Mesendoderm (in vitro differentiated cells): ENCODE results near the gene RPUSD4.

Experiments
- DNase-seq: peaks from one replicate; pipeline ENCODE4 v3.0.0; 2013
- H2AK5ac ChIP-seq: 2 replicates; pipeline ENCODE4 v1.6.1; 2013; ENCODE audit warnings: low read length, inconsistent platforms
- H2BK120ac ChIP-seq: 2 replicates; pipeline ENCODE4 v1.6.1; 2013; ENCODE audit warnings: low read depth, mild to moderate bottlenecking, low read length, moderate library complexity, mixed read lengths
- H2BK15ac ChIP-seq: replicated peaks from 2 replicates; pipeline ENCODE4 v1.6.1; 2013; ENCODE audit warnings: low read depth, mild to moderate bottlenecking, moderate library complexity
- H2BK5ac ChIP-seq: 2 replicates; pipeline ENCODE4 v1.6.1; 2013; ENCODE audit warnings: low read length, inconsistent platforms
- H3K18ac ChIP-seq: 2 replicates; pipeline ENCODE4 v1.6.1; 2013; ENCODE audit warnings: mild to moderate bottlenecking, low read length, mixed read lengths
- H3K23ac ChIP-seq: one replicate; pipeline ENCODE4 v1.6.1; 2013; ENCODE audit warnings: low read length
- H3K27ac ChIP-seq: 2 replicates; pipeline ENCODE4 v1.5.1; 2013; ENCODE audit warnings: low read depth, mild to moderate bottlenecking, inconsistent platforms, low read length, moderate library complexity
- H3K27me3 ChIP-seq: 2 replicates; pipeline ENCODE4 v1.6.1; 2013; ENCODE audit warnings: low read length, control low read depth, mild to moderate bottlenecking, inconsistent platforms; ENCODE audit not compliant: insufficient read depth, poor library complexity
- H3K36me3 ChIP-seq: 2 replicates; pipeline ENCODE4 v1.6.1; 2013; ENCODE audit warnings: low read length, inconsistent platforms; ENCODE audit not compliant: control insufficient read depth, insufficient read depth
- H3K4ac ChIP-seq: one replicate; pipeline ENCODE4 v1.6.1; 2013; ENCODE audit warnings: low read depth, mild to moderate bottlenecking, low read length, moderate library complexity
- H3K4me1 ChIP-seq: 2 replicates; pipeline ENCODE4 v1.6.1; 2013; ENCODE audit warnings: low read depth, low read length, inconsistent platforms; ENCODE audit not compliant: control insufficient read depth
- H3K4me2 ChIP-seq: 2 replicates; pipeline ENCODE4 v1.6.1; 2013; ENCODE audit warnings: low read length
- H3K4me3 ChIP-seq: 2 replicates; pipeline ENCODE4 v1.5.1; 2013; ENCODE audit warnings: mild to moderate bottlenecking, low read length
- H3K56ac ChIP-seq: one replicate; pipeline ENCODE4 v1.6.1; 2013; ENCODE audit warnings: low read length
- H3K79me1 ChIP-seq: 2 replicates; pipeline ENCODE4 v1.6.1; 2013; ENCODE audit warnings: low read length, inconsistent platforms
- H3K79me2 ChIP-seq: 2 replicates; pipeline ENCODE4 v1.6.1; 2013; ENCODE audit warnings: mild to moderate bottlenecking, low read length; ENCODE audit not compliant: control insufficient read depth, insufficient read depth
- H3K9ac ChIP-seq: 2 replicates; pipeline ENCODE4 v1.6.1; 2013; ENCODE audit warnings: low read length, inconsistent platforms
- H4K5ac ChIP-seq: one replicate; pipeline ENCODE4 v1.6.1; 2013; ENCODE audit warnings: low read length
- H4K8ac ChIP-seq: one replicate; pipeline ENCODE4 v1.6.1; 2013; ENCODE audit warnings: low read depth, mild to moderate bottlenecking, control low read depth, low read length, moderate library complexity
- WGBS: extraction: QIAGEN DNeasy Blood & Tissue Kit; methylation state at CpG from one replicate; pipeline ENCODE4 v1.1.7; 2013; ENCODE audit warnings: low lambda C conversion rate, missing lambda C conversion rate; ENCODE audit not compliant: insufficient coverage; ENCODE audit errors: extremely low coverage; 5-methylcytosine and 5-hydroxymethylcytosine counted together

Gene RPUSD4

DNA sequence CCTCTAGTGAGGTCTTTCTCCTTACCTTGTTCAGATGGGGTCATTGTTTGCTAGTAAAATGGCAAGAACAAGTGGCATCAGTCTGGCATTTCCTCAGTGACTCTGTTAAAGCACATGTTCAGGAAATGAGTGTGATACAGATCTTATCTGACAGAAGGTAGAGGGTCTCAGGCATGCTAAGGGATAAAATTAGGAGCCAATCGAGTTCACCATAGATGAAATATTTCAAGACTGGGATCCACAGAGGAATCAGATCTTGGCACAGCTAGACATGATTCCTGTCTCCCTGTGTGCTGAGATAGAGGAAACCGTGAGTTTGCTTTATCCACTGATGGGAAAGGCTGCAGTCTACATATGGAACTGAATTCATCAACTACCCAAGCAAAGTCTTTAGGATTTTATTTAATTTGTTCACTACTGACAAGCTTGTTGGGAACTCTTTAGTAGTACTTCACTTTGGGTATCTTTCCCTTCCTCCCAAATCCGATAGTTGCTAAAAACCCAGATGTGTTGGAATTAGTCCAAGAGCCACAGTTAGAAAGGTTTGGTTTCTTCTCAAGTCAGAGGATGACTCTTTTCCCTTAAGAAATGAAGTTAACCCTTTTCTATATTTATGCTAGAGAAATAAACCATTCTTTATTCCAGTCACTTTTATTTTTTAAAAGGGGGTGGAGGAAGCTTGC is 18.5 kb upstream of the RPUSD4 start:
- Histone ChIP-seq H3K4me2 (no peak overlapping the region), H3K36me3 (no peaks in the 10 kb centered on the region), H3K27ac (no peak overlapping the region), H2BK120ac (no peak overlapping the region), H3K79me2 (peaks cover 4% of the 10 kb centered on the region), H2BK5ac (no peak overlapping the region), H3K23ac (no peak overlapping the region), H3K4ac (no peak overlapping the region), H2AK5ac (no peak overlapping the region), H3K27me3 (no peaks in the 10 kb centered on the region), H3K4me1 (no peaks in the 10 kb centered on the region), H3K79me1 (peaks cover 4% of the 10 kb centered on the region), H2BK15ac (no peak overlapping the region), H3K9ac (no peak overlapping the region), H3K18ac (no peak overlapping the region), H4K5ac (no peak overlapping the region), H3K4me3 (no peak overlapping the region), H4K8ac (no peak overlapping the region), H3K56ac (no peak overlapping the region)
- no CpG with 5 or more reads among the region's 3 CpGs for WGBS
- no peak for DNase-seq

DNA sequence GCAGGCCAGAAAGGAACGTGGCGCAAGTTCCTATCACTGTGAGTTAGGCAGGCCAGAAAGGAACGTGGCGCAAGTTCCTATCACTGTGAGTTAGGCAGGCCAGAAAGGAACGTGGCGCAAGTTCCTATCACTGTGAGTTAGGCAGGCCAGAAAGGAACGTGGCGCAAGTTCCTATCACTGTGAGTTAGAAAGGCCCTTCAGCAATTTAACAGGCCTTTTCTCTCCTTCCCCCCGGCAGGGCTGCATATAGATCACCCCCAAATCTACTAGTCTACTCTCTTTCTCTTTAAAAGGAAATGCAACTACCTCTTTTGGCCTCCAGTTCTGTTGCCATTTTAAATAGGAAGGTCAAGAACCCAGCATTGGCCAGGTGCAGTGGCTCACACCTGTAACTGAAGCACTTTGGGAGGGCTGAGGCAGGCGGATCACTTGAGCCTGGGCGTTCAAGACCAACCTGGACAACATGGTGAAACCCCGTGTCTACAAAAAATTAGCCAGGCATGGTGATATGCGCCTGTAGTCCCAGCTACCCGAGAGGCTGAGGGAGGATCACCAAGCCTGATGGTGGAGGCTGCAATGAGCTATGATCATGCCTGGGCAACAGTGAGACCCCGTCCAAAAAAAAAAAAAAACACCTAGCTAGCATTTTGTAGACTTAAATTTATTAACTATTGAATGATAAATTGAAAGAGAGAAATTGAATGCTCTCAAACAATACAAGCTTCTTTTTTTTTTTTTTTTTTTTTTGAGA is 15.1 kb upstream of the RPUSD4 start:
- WGBS = no CpG with 5 or more reads among the region's 15 CpGs
- H3K4me2 ChIP-seq = no peak overlapping the region
- H3K18ac ChIP-seq = no peak overlapping the region
- no peak overlapping the region for H3K4me3 ChIP-seq
- H2BK5ac ChIP-seq = no peak overlapping the region
- H3K4me1 ChIP-seq = no peaks in the 10 kb centered on the region
- H4K8ac ChIP-seq = no peak overlapping the region
- no peak overlapping the region for H4K5ac ChIP-seq
- no peak overlapping the region for H3K56ac ChIP-seq
- H3K79me1 ChIP-seq = peaks cover 16% of the 10 kb centered on the region
- H2BK15ac ChIP-seq = no peak overlapping the region
- H3K27ac ChIP-seq = no peak overlapping the region
- H3K4ac ChIP-seq = no peak overlapping the region
- no peak overlapping the region for H2BK120ac ChIP-seq
- H3K79me2 ChIP-seq = peaks cover 18% of the 10 kb centered on the region
- H2AK5ac ChIP-seq = no peak overlapping the region
- H3K36me3 ChIP-seq = no peaks in the 10 kb centered on the region
- no peak overlapping the region for H3K9ac ChIP-seq
- DNase-seq = no peak
- H3K23ac ChIP-seq = no peak overlapping the region
- H3K27me3 ChIP-seq = no peaks in the 10 kb centered on the region

DNA sequence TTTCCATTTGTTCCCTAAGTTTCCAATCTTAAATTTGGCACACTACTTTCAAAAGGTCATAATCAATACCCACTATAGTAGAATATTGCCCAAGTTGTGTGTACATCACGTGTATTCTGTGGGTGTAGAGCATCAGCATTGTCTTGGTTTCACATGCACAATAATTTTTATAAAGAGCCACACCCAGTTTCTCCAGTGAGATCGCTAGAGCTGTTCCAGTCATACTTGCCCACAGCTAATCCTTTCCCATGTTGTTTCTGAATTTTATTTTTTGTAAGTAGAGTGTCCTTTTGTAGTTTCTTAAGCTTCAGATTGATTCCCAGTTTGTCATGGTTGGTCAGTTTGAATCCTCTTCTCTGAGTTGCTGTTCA is 13.8 kb upstream of the RPUSD4 start:
- H2AK5ac ChIP-seq = no peak overlapping the region
- H2BK120ac ChIP-seq = no peak overlapping the region
- no peaks in the 10 kb centered on the region for H3K36me3 ChIP-seq
- H4K5ac ChIP-seq = no peak overlapping the region
- no peak overlapping the region for H3K9ac ChIP-seq
- H3K23ac ChIP-seq = no peak overlapping the region
- H3K27me3 ChIP-seq = no peaks in the 10 kb centered on the region
- H3K79me2 ChIP-seq = peaks cover 23% of the 10 kb centered on the region
- H3K56ac ChIP-seq = no peak overlapping the region
- no peak overlapping the region for H3K18ac ChIP-seq
- H4K8ac ChIP-seq = no peak overlapping the region
- no peak overlapping the region for H2BK5ac ChIP-seq
- no peak overlapping the region for H3K4me3 ChIP-seq
- no peak for DNase-seq
- H3K79me1 ChIP-seq = peaks cover 17% of the 10 kb centered on the region
- no peak overlapping the region for H3K4ac ChIP-seq
- H3K4me2 ChIP-seq = no peak overlapping the region
- no CpG with 5 or more reads among the region's 2 CpGs for WGBS
- no peak overlapping the region for H3K27ac ChIP-seq
- no peaks in the 10 kb centered on the region for H3K4me1 ChIP-seq
- no peak overlapping the region for H2BK15ac ChIP-seq

DNA sequence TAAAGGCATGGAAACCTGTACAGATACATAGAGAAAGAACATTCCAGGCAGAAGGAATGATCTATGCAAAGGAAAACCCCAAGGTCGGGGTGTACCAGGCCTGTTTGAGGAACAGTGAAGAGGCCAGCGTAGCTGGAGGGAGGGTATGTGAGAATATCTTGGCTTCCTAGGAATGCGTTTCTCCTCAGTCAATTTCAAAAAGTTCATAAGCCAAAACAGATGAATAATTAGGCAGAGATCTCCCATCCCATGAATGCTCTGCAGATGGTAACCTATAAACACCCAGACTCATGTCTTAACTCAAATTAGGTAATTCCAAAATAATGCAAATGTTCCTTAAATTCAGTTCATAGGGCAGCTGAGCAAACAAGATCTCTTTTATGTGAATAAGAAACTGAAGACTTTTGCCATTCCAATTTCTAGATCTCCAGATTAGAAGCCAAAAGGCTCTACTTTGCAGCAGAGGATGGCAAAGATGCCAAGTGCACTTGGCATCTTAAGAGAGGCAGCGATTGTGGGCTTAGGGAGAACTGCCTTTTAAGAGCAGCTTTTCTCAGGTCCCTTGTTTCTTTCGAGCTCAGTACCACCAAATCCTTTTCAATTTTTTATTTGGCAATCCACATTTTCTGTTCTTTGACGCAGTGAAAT is 13.3 kb upstream of the RPUSD4 start:
- Histone ChIP-seq H3K4me2 (no peak overlapping the region), H4K8ac (no peak overlapping the region), H3K23ac (no peak overlapping the region), H3K79me1 (peaks cover 17% of the 10 kb centered on the region), H3K79me2 (peaks cover 26% of the 10 kb centered on the region), H3K56ac (no peak overlapping the region), H3K4me1 (no peaks in the 10 kb centered on the region), H2BK5ac (no peak overlapping the region), H3K27ac (no peak overlapping the region), H4K5ac (no peak overlapping the region), H2BK120ac (no peak overlapping the region), H3K18ac (no peak overlapping the region), H2BK15ac (no peak overlapping the region), H2AK5ac (no peak overlapping the region), H3K27me3 (no peaks in the 10 kb centered on the region), H3K36me3 (no peaks in the 10 kb centered on the region), H3K9ac (no peak overlapping the region), H3K4me3 (no peak overlapping the region), H3K4ac (no peak overlapping the region)
- no CpG with 5 or more reads among the region's 6 CpGs for WGBS
- DNase-seq = no peak

DNA sequence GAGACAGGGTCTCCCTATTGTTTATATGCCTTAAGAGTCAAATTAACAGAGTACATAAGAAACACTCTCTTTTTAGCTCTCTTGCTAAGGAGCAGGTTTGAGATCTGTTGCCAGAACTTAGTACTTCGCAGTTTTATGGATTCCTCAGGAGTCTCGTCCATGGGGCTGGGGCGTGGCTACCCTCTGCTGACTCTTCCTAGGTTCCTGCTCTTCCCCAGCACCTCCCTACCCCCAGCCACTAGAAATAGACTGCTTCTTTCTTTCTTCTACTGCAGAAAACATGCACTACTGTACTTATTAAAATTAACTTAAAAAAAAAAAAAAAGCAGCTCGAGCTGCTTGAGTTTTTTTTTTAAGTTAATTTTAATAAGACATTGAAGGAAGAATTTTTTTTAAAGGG is 8.1 kb upstream of the RPUSD4 start:
- H3K4me3 ChIP-seq = no peak overlapping the region
- no peak overlapping the region for H2BK5ac ChIP-seq
- no peak overlapping the region for H2AK5ac ChIP-seq
- DNase-seq = no peak
- H3K4ac ChIP-seq = no peak overlapping the region
- H3K79me1 ChIP-seq = peaks cover 24% of the 10 kb centered on the region
- WGBS = no CpG with 5 or more reads among the region's 4 CpGs
- H2BK15ac ChIP-seq = no peak overlapping the region
- no peak overlapping the region for H3K4me2 ChIP-seq
- H3K56ac ChIP-seq = no peak overlapping the region
- H3K18ac ChIP-seq = no peak overlapping the region
- H3K27me3 ChIP-seq = no peaks in the 10 kb centered on the region
- H4K5ac ChIP-seq = no peak overlapping the region
- no peaks in the 10 kb centered on the region for H3K4me1 ChIP-seq
- H3K9ac ChIP-seq = no peak overlapping the region
- H3K36me3 ChIP-seq = no peaks in the 10 kb centered on the region
- no peak overlapping the region for H3K27ac ChIP-seq
- no peak overlapping the region for H4K8ac ChIP-seq
- no peak overlapping the region for H2BK120ac ChIP-seq
- H3K23ac ChIP-seq = no peak overlapping the region
- peaks cover 53% of the 10 kb centered on the region for H3K79me2 ChIP-seq
